SK-N-SH treated with all-trans-retinoic acid at 6 μM for 48 hours (cell line): ENCODE results near the gene FNDC1.

Source experiments
- ATAC-seq: fragments of 200-7000 bp; cut with Tn5 transposase; 3 replicates; pipeline ENCODE4 v1.9.1; 2020; ENCODE audit warnings: mild to moderate bottlenecking, moderate library complexity
- ARNTL ChIP-seq: fragments of 450-650 bp; formaldehyde crosslinking; IDR thresholded peaks from 2 replicates; pipeline ENCODE4 v1.5.0; 2020; ENCODE audit warnings: low read depth, mild to moderate bottlenecking, moderate library complexity, borderline replicate concordance
- BACH2 ChIP-seq: fragments of 250-450 bp; sonication (Bioruptor Pico); IDR thresholded peaks from 2 replicates; pipeline ENCODE4 v1.9.0; 2021; ENCODE audit warnings: mild to moderate bottlenecking, borderline replicate concordance
- CSDC2 ChIP-seq: fragments of 250-450 bp; sonication (Bioruptor Pico); IDR thresholded peaks from 2 replicates; pipeline ENCODE4 v1.5.0; 2020; ENCODE audit warnings: mild to moderate bottlenecking, moderate library complexity
- CSRNP3 ChIP-seq: fragments of 250-450 bp; sonication (Bioruptor Pico); IDR thresholded peaks from 2 replicates; pipeline ENCODE4 v1.5.1; 2021; ENCODE audit warnings: mild to moderate bottlenecking, moderate library complexity
- ESRRG ChIP-seq: fragments of 250-450 bp; sonication (Bioruptor Pico); IDR thresholded peaks from 2 replicates; pipeline ENCODE4 v1.6.1; 2021; ENCODE audit warnings: mild to moderate bottlenecking
- GLIS3 ChIP-seq: fragments of 250-450 bp; sonication (Bioruptor Pico); IDR thresholded peaks from 2 replicates; pipeline ENCODE4 v1.5.0; 2020; ENCODE audit warnings: mild to moderate bottlenecking, moderate library complexity
- ISL1 ChIP-seq: fragments of 250-450 bp; sonication (Bioruptor Pico); IDR thresholded peaks from 2 replicates; pipeline ENCODE4 v2.1.2; 2022; ENCODE audit warnings: mild to moderate bottlenecking, moderate library complexity
- OSR1 ChIP-seq: fragments of 250-450 bp; sonication (Bioruptor Pico); IDR thresholded peaks from 2 replicates; pipeline ENCODE4 v1.8.0; 2022; ENCODE audit warnings: moderate library complexity, mild to moderate bottlenecking, inconsistent platforms
- PPARA ChIP-seq: fragments of 250-450 bp; sonication (Bioruptor Pico); IDR thresholded peaks from 2 replicates; pipeline ENCODE4 v1.5.0; 2020; ENCODE audit warnings: mild to moderate bottlenecking, borderline replicate concordance
- RARB ChIP-seq: fragments of 250-450 bp; sonication (Bioruptor Pico); IDR thresholded peaks from 2 replicates; pipeline ENCODE4 v1.8.0; 2021; ENCODE audit warnings: mild to moderate bottlenecking, moderate library complexity
- SNAI2 ChIP-seq: fragments of 250-450 bp; sonication (Bioruptor Pico); IDR thresholded peaks from 2 replicates; pipeline ENCODE4 v1.5.0; 2020; ENCODE audit warnings: mild to moderate bottlenecking, moderate library complexity
- TCF4 ChIP-seq: fragments of 250-450 bp; sonication (Bioruptor Pico); IDR thresholded peaks from 2 replicates; pipeline ENCODE4 v1.8.0; 2021; ENCODE audit warnings: mild to moderate bottlenecking, moderate library complexity, borderline replicate concordance
- TOX ChIP-seq: fragments of 250-450 bp; sonication (Bioruptor Pico); IDR thresholded peaks from 2 replicates; pipeline ENCODE4 v1.8.0; 2021; ENCODE audit warnings: mild to moderate bottlenecking, moderate library complexity, borderline replicate concordance
- TSHZ2 ChIP-seq: fragments of 250-450 bp; sonication (Bioruptor Pico); IDR thresholded peaks from 2 replicates; pipeline ENCODE4 v1.5.0; 2020; ENCODE audit warnings: mild to moderate bottlenecking, moderate library complexity
- ZC3H10 ChIP-seq: fragments of 250-450 bp; sonication (Bioruptor Pico); IDR thresholded peaks from 2 replicates; pipeline ENCODE4 v1.5.1; 2021; ENCODE audit warnings: mild to moderate bottlenecking, moderate library complexity
- ZFP3 ChIP-seq: fragments of 250-450 bp; sonication (Bioruptor Pico); IDR thresholded peaks from 2 replicates; pipeline ENCODE4 v1.5.0; 2020; ENCODE audit warnings: mild to moderate bottlenecking, moderate library complexity
- ZFP30 ChIP-seq: fragments of 450-650 bp; formaldehyde crosslinking; IDR thresholded peaks from 2 replicates; pipeline ENCODE4 v1.5.0; 2022; ENCODE audit warnings: mild to moderate bottlenecking, moderate library complexity
- ZNF565 ChIP-seq: fragments of 450-650 bp; formaldehyde crosslinking; conservative IDR thresholded peaks from 2 replicates; pipeline ENCODE4 v1.5.0; 2020; ENCODE audit warnings: low read depth, mild to moderate bottlenecking, moderate library complexity
- ZNF8 ChIP-seq: fragments of 450-650 bp; formaldehyde crosslinking; IDR thresholded peaks from 2 replicates; pipeline ENCODE4 v1.5.0; 2020; ENCODE audit warnings: mild to moderate bottlenecking, moderate library complexity
- TF ChIP-seq, protein P1 (sequence below): fragments of 250-450 bp; sonication (Bioruptor Pico); IDR thresholded peaks from 2 replicates; pipeline ENCODE4 v1.8.0; 2021; ENCODE audit warnings: low read depth, mild to moderate bottlenecking, moderate library complexity, borderline replicate concordance
- TF ChIP-seq, protein P2 (sequence below): fragments of 250-450 bp; sonication (Bioruptor Pico); IDR thresholded peaks from 2 replicates; pipeline ENCODE4 v1.5.1; 2020; ENCODE audit warnings: low read depth, mild to moderate bottlenecking, moderate library complexity

The FNDC1 gene

GRCh38 chr6:159168536-159169192, 536 bp upstream of the FNDC1 start:
- TF ChIP-seq BACH2 (CRISPR knock-in tag) (no peak), TCF4 (no peak), TSHZ2 (no peak), GLIS3 (no peak), ARNTL (CRISPR knock-in tag) (no peak), SNAI2 (no peak), PPARA (CRISPR knock-in tag) (no peak), TOX (no peak), ISL1 (CRISPR knock-in tag) (no peak), ESRRG (CRISPR knock-in tag) (no peak), CSRNP3 (CRISPR knock-in tag) (no peak), ZC3H10 (CRISPR knock-in tag) (no peak), CSDC2 (CRISPR knock-in tag) (no peak), OSR1 (CRISPR knock-in tag) (no peak), ZFP30 (CRISPR knock-in tag) (no peak), ZNF8 (CRISPR knock-in tag) (no peak), ZFP3 (CRISPR knock-in tag) (no peak)
- TF ChIP-seq, protein P1, sequence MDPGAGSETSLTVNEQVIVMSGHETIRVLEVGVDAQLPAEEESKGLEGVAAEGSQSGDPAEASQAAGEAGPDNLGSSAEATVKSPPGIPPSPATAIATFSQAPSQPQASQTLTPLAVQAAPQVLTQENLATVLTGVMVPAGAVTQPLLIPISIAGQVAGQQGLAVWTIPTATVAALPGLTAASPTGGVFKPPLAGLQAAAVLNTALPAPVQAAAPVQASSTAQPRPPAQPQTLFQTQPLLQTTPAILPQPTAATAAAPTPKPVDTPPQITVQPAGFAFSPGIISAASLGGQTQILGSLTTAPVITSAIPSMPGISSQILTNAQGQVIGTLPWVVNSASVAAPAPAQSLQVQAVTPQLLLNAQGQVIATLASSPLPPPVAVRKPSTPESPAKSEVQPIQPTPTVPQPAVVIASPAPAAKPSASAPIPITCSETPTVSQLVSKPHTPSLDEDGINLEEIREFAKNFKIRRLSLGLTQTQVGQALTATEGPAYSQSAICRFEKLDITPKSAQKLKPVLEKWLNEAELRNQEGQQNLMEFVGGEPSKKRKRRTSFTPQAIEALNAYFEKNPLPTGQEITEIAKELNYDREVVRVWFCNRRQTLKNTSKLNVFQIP (CRISPR knock-in tag), result no peak
- TF ChIP-seq, protein P2, sequence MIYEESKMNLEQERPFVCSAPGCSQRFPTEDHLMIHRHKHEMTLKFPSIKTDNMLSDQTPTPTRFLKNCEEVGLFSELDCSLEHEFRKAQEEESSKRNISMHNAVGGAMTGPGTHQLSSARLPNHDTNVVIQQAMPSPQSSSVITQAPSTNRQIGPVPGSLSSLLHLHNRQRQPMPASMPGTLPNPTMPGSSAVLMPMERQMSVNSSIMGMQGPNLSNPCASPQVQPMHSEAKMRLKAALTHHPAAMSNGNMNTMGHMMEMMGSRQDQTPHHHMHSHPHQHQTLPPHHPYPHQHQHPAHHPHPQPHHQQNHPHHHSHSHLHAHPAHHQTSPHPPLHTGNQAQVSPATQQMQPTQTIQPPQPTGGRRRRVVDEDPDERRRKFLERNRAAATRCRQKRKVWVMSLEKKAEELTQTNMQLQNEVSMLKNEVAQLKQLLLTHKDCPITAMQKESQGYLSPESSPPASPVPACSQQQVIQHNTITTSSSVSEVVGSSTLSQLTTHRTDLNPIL (CRISPR knock-in tag), result no peak
- peak; percentile 86 for ATAC-seq

GRCh38 chr6:159169557-159170332, 545 bp downstream of the FNDC1 start:
- no peak for ATAC-seq
- TF ChIP-seq TSHZ2 (no peak), ZNF565 (CRISPR knock-in tag) (no peak), RARB (no peak), GLIS3 (no peak), ZNF8 (CRISPR knock-in tag) (no peak), CSRNP3 (CRISPR knock-in tag) (no peak), ZFP3 (CRISPR knock-in tag) (no peak), ESRRG (CRISPR knock-in tag) (no peak), OSR1 (CRISPR knock-in tag) (no peak), ZC3H10 (CRISPR knock-in tag) (no peak), CSDC2 (CRISPR knock-in tag) (no peak)
- TF ChIP-seq, protein P1 (CRISPR knock-in tag), result no peak
- TF ChIP-seq, all 23 proteins: peak for 0
